Activated T-cell treated with anti-CD3 and anti-CD28 coated beads, Interleukin-2, amount 50 U/mL, for 72 hours (primary cell): ENCODE results near the gene PMM2. TPM values are rescaled to one million over a fixed set of nuclear protein-coding genes. Genes with fewer than 3 reads are reported as not detected.
"Not testable (repeated sequence)": the region's sequence is repeated elsewhere in the genome, so short reads cannot be mapped to it uniquely, and the experiment has no call there.

Source experiments
- ATAC-seq, 2 donors: fragments of 150-1000 bp; cut with Tn5 transposase; replicated peaks in 1 of 2; 2 replicates each; pipeline ENCODE4 v1.10.0; 2021; ENCODE audit warnings: moderate library complexity in 2 of 2, mild to moderate bottlenecking in 1 of 2
- DNase-seq, 2 donors: peaks; one replicate each; pipeline ENCODE4 v3.0.0; 2021 to 2022; ENCODE audit warnings: mixed read lengths in 1 of 2
- H3K27ac Mint-ChIP-seq: one replicate; pipeline ENCODE4 v1.8.0; 2022; ENCODE audit warnings: mild to moderate bottlenecking, moderate library complexity, mixed read lengths
- H3K27me3 Mint-ChIP-seq: one replicate; pipeline ENCODE4 v1.8.0; 2022; ENCODE audit warnings: low read depth, mixed read lengths
- H3K36me3 Mint-ChIP-seq, 2 donors: one replicate each; pipeline ENCODE4 v1.8.0; 2022; ENCODE audit warnings: mixed read lengths in 2 of 2, mild to moderate bottlenecking in 1 of 2; ENCODE audit not compliant: insufficient read depth in 2 of 2
- H3K4me1 Mint-ChIP-seq: one replicate; pipeline ENCODE4 v1.8.0; 2022; ENCODE audit warnings: low read depth, mixed read lengths
- H3K4me3 Mint-ChIP-seq, 2 donors: one replicate each; pipeline ENCODE4 v1.8.0; 2022; ENCODE audit warnings: mild to moderate bottlenecking in 2 of 2, mixed read lengths in 2 of 2, moderate library complexity in 2 of 2
- H3K9me3 Mint-ChIP-seq, 2 donors: one replicate each; pipeline ENCODE4 v1.8.0; 2022; ENCODE audit warnings: mixed read lengths in 2 of 2
- total RNA-seq, 2 donors: library from RNA; stranded (reverse); gene quantifications; one replicate each; pipeline ENCODE4 v1.2.3, GENCODE V29; 2022

Gene PMM2
- total RNA-seq, 2 donors from 2014 or later, result 32.8 to 33.7 TPM

DNA sequence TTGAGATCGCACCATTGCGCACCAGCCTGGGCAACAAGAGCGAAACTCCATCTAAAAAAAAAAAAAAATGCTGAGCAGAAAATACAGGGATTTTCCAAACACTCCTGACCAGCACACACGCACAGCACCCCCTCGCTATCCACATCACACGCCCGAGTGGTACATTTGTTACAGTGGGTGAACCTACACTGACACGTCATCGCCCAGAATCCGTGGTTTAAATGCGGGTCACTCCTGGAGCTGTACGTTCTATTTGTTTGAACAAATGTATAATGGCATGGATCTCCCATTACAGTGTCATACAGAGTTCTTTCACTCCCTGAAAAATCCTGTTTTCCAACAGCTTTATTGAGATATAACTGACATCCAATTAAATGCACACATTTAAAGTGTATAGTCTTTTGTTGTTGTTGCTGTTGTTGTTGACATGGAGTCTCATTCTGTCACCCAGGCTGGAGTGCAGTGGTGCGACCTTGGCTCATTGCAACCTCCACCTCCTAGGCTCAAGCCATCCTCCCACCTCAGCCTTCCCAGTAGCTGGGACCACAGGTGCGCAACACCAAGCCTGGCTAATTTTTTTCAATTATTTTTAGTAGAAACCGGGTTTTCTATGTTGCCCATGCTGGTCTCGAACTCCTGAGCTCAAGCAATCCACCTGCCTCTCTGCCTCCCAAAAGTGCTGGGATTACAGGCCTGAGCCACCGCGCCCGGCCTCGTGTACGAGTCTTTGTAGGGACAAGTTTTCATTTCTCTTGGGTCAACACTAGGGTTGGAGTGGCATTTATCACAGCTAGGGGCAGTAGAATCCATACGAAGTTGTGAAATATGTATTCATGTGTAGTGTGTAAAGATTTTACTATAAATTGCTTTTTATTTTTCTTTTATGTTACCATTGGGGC lies 75.6 kb downstream of the PMM2 start:
- ATAC-seq, result no peak
- no peak for DNase-seq
- no peaks in the 10 kb centered on the region for H3K36me3 Mint-ChIP-seq
- no peaks in the 10 kb centered on the region for H3K27me3 Mint-ChIP-seq
- H3K4me1 Mint-ChIP-seq, result peaks cover 43% of the 10 kb centered on the region
- no peak overlapping the region for H3K27ac Mint-ChIP-seq
- no peak overlapping the region for H3K4me3 Mint-ChIP-seq
- no peaks in the 10 kb centered on the region for H3K9me3 Mint-ChIP-seq

GRCh38 chr16:8873866-8874195 lies 76.2 kb downstream of the PMM2 start:
- H3K4me3 Mint-ChIP-seq, H3K27ac Mint-ChIP-seq, H3K36me3 Mint-ChIP-seq, H3K27me3 Mint-ChIP-seq, ATAC-seq, H3K9me3 Mint-ChIP-seq, DNase-seq: not testable (repeated sequence)
- H3K4me1 Mint-ChIP-seq, result peaks cover 49% of the 10 kb centered on the region

- Mint-ChIP-seq H3K36me3 (no peaks in the 10 kb centered on the region), H3K27ac (no peak overlapping the region), H3K9me3 (no peaks in the 10 kb centered on the region), H3K27me3 (no peaks in the 10 kb centered on the region), H3K4me1 (peaks cover 44% of the 10 kb centered on the region), H3K4me3 (no peak overlapping the region)
- ATAC-seq (no peak), DNase-seq (no peak)
Measured at GRCh38 chr16:8874388-8874787, 76.7 kb downstream of the PMM2 start.

DNA sequence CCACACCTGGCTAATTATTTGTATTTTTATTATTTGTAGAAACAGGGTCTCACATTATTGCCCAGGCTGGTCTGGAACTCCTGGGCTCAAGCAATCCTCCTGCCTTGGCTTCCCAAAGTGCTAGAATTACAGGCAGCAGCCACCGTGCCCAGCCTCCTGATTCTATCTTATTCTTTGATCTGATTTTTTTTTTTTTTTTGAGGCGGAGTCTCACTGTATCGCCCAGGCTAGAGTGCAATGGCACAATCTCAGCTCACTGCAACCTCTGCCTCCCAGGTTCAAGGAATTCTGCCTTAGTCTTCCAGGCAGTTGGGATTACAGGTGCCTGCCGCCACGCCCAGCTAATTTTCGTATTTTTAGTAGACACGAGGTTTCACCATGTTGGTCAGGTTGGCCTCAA lies 77.7 kb downstream of the PMM2 start:
- not testable (repeated sequence) for DNase-seq, ATAC-seq, H3K27me3 Mint-ChIP-seq, H3K9me3 Mint-ChIP-seq, H3K27ac Mint-ChIP-seq, H3K36me3 Mint-ChIP-seq, H3K4me3 Mint-ChIP-seq
- peaks cover 39% of the 10 kb centered on the region for H3K4me1 Mint-ChIP-seq

DNA sequence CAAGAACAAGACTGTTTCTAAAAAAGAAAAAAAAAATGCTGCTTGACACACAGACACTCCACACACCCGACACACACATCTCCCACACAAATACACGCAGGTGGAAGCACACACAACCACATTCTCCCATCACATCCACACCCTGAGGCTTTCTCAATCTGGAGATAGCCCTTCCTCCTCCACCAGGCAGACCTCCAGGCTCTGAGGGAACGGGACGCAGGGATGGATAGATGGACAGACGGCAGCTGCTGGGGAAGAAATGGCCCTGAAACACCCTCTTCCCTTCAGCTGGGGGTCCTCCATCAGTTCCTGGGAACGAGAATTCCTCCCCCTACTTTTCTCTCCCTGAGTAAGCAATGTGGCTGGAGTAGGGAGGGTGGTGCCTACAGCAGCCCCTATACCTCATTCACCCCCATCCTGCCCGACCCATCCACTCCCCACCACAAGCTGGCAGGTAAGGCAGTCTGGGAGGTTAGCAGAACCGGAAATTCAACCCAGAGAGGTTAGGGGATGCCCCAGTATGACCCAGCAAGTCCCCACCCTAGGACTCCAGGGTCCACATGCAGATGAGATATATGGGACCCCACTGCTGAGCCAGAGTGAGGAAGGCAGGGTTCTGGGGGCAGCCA lies 80.4 kb downstream of the PMM2 start:
- Mint-ChIP-seq H3K4me1 (peaks cover 24% of the 10 kb centered on the region), H3K9me3 (no peaks in the 10 kb centered on the region), H3K27ac (no peak overlapping the region), H3K36me3 (no peaks in the 10 kb centered on the region), H3K4me3 (no peak overlapping the region), H3K27me3 (no peaks in the 10 kb centered on the region)
- ATAC-seq, result peak in 1 of 2 donors; percentile 20
- no peak for DNase-seq

DNA sequence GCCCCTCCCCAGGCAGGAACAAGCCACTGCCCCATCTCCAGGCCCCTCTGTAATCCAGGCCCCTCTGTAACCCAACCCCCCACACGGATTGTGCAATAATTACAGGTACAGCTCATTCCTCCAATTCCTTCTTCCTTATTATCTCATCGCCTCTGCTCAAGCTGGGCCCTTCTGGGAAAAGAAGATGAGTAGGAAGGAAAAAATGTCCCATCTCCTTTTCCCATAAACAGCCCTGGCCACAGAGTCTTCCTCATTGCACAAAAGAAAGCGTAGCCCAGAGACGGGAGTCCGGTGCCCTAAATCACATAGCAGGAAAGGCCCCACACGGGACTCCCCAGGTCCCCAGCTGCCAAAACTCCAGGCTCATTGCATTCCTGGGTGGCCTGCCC lies 80.9 kb downstream of the PMM2 start:
- Mint-ChIP-seq H3K27me3 (no peaks in the 10 kb centered on the region), H3K4me1 (peaks cover 22% of the 10 kb centered on the region), H3K36me3 (no peaks in the 10 kb centered on the region), H3K4me3 (no peak overlapping the region), H3K9me3 (no peaks in the 10 kb centered on the region), H3K27ac (no peak overlapping the region)
- ATAC-seq (no peak), DNase-seq (no peak)

GRCh38 chr16:8880839-8881510 lies 83.3 kb downstream of the PMM2 start:
- ATAC-seq (no peak), DNase-seq (no peak)
- no peaks in the 10 kb centered on the region for H3K9me3 Mint-ChIP-seq
- peaks cover 19% of the 10 kb centered on the region for H3K4me1 Mint-ChIP-seq
- H3K36me3 Mint-ChIP-seq, result no peaks in the 10 kb centered on the region
- H3K27me3 Mint-ChIP-seq, result peaks cover 7% of the 10 kb centered on the region
- H3K27ac Mint-ChIP-seq, result no peak overlapping the region
- no peak overlapping the region for H3K4me3 Mint-ChIP-seq

GRCh38 chr16:8882041-8882617 lies 84.5 kb downstream of the PMM2 start, which contains the start of gene LITAFD:
Gene LITAFD, plus strand, starts transcription at chr16:8882351. Its CDS starts 2,005 bp downstream, at chr16:8884356.
- H3K36me3 Mint-ChIP-seq, result peaks cover 0 to under 1% of the 10 kb centered on the region in 2 donors
- ATAC-seq, result no peak
- no peak within 1 kb of the TSS for H3K27ac Mint-ChIP-seq
- no peaks in the 10 kb centered on the region for H3K9me3 Mint-ChIP-seq
- H3K27me3 Mint-ChIP-seq, result peaks cover 12% of the 10 kb centered on the region
- H3K4me1 Mint-ChIP-seq, result peaks cover 30% of the 10 kb centered on the region
- no peak for DNase-seq
- no peak within 1 kb of the TSS for H3K4me3 Mint-ChIP-seq

DNA sequence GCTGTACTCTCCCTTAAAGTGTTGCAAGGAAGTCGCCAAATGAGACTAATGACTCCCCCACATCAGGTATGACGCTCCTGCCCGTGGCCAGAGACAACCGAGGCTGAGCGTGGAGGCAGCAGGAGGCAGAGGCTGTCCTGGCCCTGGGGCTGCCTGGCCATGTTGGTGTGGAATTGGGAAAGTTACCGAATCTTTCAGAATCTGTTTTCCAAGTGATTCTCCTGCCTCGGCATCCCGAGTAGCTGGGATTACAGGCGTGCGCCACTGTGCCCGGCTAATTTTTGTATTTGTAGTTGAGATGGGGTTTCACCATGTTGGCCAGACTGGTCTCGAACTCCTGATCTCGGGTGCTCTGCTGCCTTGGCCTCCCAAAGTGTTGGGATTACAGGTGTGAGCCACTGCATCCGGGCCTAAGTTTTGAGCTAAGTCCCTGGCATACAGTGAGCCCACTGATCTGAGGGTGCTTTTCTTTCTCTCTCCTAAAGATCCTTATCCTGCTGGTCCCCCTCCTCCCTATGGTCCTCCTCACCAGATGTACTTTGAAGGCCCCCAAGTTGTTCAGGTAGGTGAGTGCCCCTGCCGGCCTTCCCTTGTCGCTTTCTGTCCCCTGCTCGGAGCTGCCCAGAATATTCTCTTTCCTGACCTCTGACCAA lies 85.2 kb downstream of the PMM2 start:
- Mint-ChIP-seq H3K36me3 (peaks cover 0 to 2% of the 10 kb centered on the region in 2 donors), H3K27ac (no peak overlapping the region), H3K4me1 (peaks cover 31% of the 10 kb centered on the region), H3K27me3 (peaks cover 12% of the 10 kb centered on the region), H3K9me3 (no peaks in the 10 kb centered on the region), H3K4me3 (no peak overlapping the region)
- ATAC-seq, result no peak
- no peak for DNase-seq

DNA sequence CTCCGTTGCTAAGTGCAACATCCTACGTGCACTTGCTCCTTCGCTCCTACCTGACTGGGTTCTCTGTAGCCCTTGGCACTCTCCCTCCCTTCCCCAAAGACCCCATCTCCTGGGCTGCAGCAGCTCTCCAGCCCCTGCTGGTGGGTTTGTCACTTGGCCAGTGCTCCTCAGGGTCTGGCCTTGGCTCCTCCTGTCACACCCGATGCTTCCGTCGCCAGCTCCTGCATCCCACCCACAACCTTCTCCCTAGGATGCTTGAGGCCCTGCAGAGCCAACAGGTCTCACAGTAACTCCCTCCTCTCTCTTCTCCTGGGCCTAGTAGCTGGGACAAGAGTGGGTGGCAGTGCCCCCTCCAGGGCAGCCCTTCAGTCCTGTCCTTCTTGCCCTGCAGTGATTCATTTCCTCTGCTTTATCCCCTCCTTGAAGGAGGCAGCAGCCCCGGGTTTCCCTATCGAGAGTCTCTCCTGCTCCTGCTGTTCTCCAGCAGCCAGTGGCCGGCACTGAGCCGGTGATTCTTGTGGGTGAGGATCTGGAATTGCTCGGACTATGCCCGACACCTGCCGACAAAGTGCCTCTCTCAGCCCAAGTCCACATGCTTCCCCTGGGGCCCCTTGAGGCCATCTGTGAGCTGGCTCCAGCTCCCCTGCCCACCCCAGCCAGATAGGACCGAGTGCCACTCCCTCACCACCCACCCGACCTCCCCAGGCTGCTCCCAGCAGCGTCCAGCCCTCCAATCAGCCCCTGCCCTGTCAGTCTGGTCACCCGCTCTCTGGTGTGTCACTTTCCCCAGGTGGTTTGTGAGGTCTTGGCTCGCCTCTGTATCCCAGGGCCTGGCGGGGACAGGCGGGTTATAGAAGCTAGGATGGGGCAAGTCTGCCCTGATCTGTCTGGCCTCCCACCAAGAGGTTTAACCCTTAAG lies 88.3 kb downstream of the PMM2 start:
- Mint-ChIP-seq H3K27ac (no peak overlapping the region), H3K27me3 (peaks cover 12% of the 10 kb centered on the region), H3K9me3 (no peaks in the 10 kb centered on the region), H3K4me3 (no peak overlapping the region), H3K36me3 (peaks cover 0 to 2% of the 10 kb centered on the region in 2 donors), H3K4me1 (peaks cover 18% of the 10 kb centered on the region)
- peak; percentile 18 to 30 for ATAC-seq
- DNase-seq, result no peak

DNA sequence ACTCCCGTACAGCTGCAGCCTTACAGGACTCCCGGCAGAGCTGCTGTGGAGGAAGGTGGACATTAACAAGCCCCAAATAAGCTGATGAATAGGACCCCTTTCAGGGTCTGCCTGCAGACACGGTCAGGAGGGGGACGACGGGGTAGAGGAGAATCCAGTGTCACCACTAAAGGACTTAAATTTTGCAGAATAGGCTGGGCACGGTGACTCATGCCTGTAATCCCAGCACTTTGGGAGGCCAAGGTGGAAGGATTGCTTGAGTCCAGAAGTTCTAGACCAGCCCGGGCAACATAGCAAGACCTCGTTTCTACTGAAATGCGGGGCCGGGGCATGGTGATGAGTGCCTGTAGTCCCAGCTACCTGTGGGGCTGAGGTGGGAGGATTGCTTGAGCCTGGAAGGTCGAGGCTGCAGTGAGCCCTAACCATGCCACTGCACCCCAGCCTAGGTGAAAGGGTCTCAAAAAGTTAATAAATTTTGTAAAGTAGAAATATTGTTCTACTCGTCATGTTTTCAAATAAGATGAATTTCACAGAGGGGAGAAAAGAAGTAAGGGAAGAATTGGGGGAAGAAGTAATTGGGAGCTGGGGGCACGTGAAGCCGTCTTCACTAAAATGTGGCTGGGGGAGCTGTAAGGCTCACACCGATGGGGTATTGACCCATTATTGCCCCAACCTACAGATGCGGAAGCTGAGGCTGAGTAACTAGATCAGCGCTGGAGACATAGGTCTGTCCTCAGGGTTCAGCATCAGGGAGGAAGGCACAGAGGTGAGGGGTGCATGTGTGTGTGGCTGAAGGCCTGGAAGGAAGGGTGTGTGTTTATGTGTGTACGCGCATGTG lies 89.2 kb downstream of the PMM2 start:
- no peak for ATAC-seq
- Mint-ChIP-seq H3K27me3 (peaks cover 12% of the 10 kb centered on the region), H3K36me3 (peaks cover 0 to 6% of the 10 kb centered on the region in 2 donors), H3K9me3 (no peaks in the 10 kb centered on the region), H3K27ac (no peak overlapping the region), H3K4me1 (peaks cover 20% of the 10 kb centered on the region), H3K4me3 (no peak overlapping the region)
- DNase-seq, result no peak
